ENCODE results near the gene ARHGAP24. TPM values are rescaled to one million over a fixed set of nuclear protein-coding genes. Genes with fewer than 3 reads are reported as not detected.
A peak's percentile ranks its signal among the peaks of the same experiment; 100 is the strongest.

Gene ARHGAP24
- total and polyA plus RNA-seq, 2 donors (not counting 1 experiment from before 2014, with no cell fraction given), result 15.9 to 40.5 TPM

DNA sequence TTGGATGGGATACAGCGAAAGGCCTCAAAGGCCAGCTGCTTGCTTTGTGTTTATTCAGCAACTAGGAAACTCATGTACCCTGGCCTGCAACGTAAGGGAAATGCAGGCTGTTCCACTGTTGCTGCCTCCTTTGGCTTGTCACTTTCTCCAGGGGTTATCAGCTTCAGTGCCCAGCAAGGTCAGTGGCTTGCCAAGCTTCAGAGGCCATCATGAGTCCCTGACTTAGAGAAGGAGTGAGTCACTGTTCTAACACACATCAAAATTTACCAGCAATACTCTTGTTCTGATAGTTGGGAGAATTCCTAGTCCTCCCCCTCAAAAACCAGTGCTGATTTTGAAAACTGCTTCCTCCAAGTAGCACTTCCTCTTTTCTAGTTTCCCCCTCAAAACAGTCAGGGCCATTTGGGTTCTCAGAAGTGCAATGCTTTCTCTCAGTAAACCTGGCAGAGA, 250.8 kb downstream of the ARHGAP24 start:
- no peak for TF ChIP-seq EZH2 (IDR thresholded peaks at IDR 0.05; ENCODE audit: low read length, missing control alignments)
- TF ChIP-seq CTCF (conservative IDR thresholded peaks at IDR 0.05 in 1 of 2, IDR thresholded peaks at IDR 0.05 in 1 of 2; ENCODE audit: low read depth in 1 of 2, low read length in 2 of 2), result no peak
- Histone ChIP-seq H3K9me3 (ENCODE audit: control insufficient read depth, insufficient read depth, low read depth, low read length) (no peaks in the 10 kb centered on the region), H3K4me2 (ENCODE audit: extremely low read depth, insufficient read depth, low read length) (no peak overlapping the region), H3K79me2 (ENCODE audit: control insufficient read depth, insufficient read depth, low read length) (no peaks in the 10 kb centered on the region), H3K27me3 (ENCODE audit: control insufficient read depth, insufficient read depth, low read length) (no peaks in the 10 kb centered on the region), H3K27ac (ENCODE audit: insufficient read depth, low read length) (no peak overlapping the region), H2AFZ (ENCODE audit: low read length) (peak overlapping the region; percentile 33), H4K20me1 (ENCODE audit: control insufficient read depth, extremely low read depth, insufficient read depth, low read length) (no peaks in the 10 kb centered on the region), H3K36me3 (ENCODE audit: control insufficient read depth, insufficient read depth, low read length) (no peaks in the 10 kb centered on the region), H3K4me1 (ENCODE audit: control insufficient read depth, extremely low read depth, insufficient read depth, low read length) (no peaks in the 10 kb centered on the region), H3K4me3 (replicated peaks in 1 of 4; ENCODE audit: control extremely low read depth in 1 of 4, insufficient read depth in 1 of 4, low read depth in 3 of 4, low read length in 4 of 4) (no peak overlapping the region), H3K9ac (ENCODE audit: insufficient read depth, low read length) (no peak overlapping the region)
- DNase-seq (ENCODE audit: low read depth in 2 of 2), result peak in 1 of 2 donors; percentile 21

DNA sequence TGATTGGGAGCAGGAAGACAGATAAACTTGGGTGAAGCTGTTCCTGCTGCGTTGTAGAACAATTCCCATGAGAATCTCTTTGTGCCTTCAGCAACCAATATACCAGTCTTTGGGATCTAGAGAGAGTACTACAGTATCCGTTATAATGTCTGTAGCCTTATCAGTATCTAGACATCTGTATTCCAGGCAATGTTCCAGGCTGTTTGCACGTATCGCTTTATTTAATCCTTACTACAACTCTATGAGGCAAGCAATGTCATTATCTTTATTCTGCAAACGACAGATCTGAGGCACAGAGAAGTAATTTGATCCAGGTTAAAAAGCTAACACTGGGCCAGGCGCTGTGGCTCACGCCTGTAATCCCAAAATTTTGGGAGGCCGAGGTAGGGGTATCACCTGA, 251.6 kb downstream of the ARHGAP24 start:
- Histone ChIP-seq H3K4me1 (ENCODE audit: control insufficient read depth, extremely low read depth, insufficient read depth, low read length) (no peaks in the 10 kb centered on the region), H3K9me3 (ENCODE audit: control insufficient read depth, insufficient read depth, low read depth, low read length) (no peaks in the 10 kb centered on the region)
- TF ChIP-seq EZH2 (IDR thresholded peaks at IDR 0.05; ENCODE audit: low read length, missing control alignments) (no peak), CTCF (conservative IDR thresholded peaks at IDR 0.05 in 1 of 2, IDR thresholded peaks at IDR 0.05 in 1 of 2; ENCODE audit: low read depth in 1 of 2, low read length in 2 of 2) (no peak)

DNA sequence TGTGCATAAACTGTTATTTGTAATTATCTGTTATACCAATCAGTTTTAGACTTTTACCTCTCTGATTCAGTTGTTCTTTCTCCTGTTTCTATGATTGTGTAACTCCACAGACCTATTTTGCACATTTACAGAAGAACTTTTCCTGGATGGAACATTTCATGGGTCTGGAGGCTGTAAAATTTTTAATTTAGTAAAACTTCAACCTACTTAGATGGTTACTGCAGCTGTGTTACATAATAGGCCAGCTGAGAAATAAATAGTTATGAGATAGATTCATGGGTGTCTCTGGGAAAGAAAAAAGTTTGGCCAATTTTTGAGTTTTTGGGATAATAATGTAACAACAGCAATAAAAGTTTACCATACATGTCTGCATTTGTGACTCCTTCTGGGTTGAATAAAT, 253.5 kb downstream of the ARHGAP24 start:
- H3K36me3 ChIP-seq (ENCODE audit: control insufficient read depth, insufficient read depth, low read length), result no peaks in the 10 kb centered on the region
- H3K4me3 ChIP-seq (replicated peaks in 1 of 4; ENCODE audit: control extremely low read depth in 1 of 4, insufficient read depth in 1 of 4, low read depth in 3 of 4, low read length in 4 of 4), result no peak overlapping the region

More for the DNA sequence above, 251.6 kb downstream of the ARHGAP24 start:
- no peaks in the 10 kb centered on the region for H3K27me3 ChIP-seq (ENCODE audit: control insufficient read depth, insufficient read depth, low read length)
- no peak for DNase-seq (ENCODE audit: low read depth in 2 of 2)
- no peak overlapping the region for H3K4me2 ChIP-seq (ENCODE audit: extremely low read depth, insufficient read depth, low read length)
- H3K36me3 ChIP-seq (ENCODE audit: control insufficient read depth, insufficient read depth, low read length), result no peaks in the 10 kb centered on the region
- H2AFZ ChIP-seq (ENCODE audit: low read length), result no peak overlapping the region
- H3K27ac ChIP-seq (ENCODE audit: insufficient read depth, low read length), result no peak overlapping the region
- no peaks in the 10 kb centered on the region for H3K79me2 ChIP-seq (ENCODE audit: control insufficient read depth, insufficient read depth, low read length)
- H3K9ac ChIP-seq (ENCODE audit: insufficient read depth, low read length), result no peak overlapping the region
- H4K20me1 ChIP-seq (ENCODE audit: control insufficient read depth, extremely low read depth, insufficient read depth, low read length), result no peaks in the 10 kb centered on the region
- no peak overlapping the region for H3K4me3 ChIP-seq (replicated peaks in 1 of 4; ENCODE audit: control extremely low read depth in 1 of 4, insufficient read depth in 1 of 4, low read depth in 3 of 4, low read length in 4 of 4)

More for the DNA sequence above, 253.5 kb downstream of the ARHGAP24 start:
- H4K20me1 ChIP-seq (ENCODE audit: control insufficient read depth, extremely low read depth, insufficient read depth, low read length), result no peaks in the 10 kb centered on the region
- H2AFZ ChIP-seq (ENCODE audit: low read length), result no peak overlapping the region
- no peak for DNase-seq (ENCODE audit: low read depth in 2 of 2)
- no peaks in the 10 kb centered on the region for H3K4me1 ChIP-seq (ENCODE audit: control insufficient read depth, extremely low read depth, insufficient read depth, low read length)
- H3K27ac ChIP-seq (ENCODE audit: insufficient read depth, low read length), result no peak overlapping the region
- H3K9me3 ChIP-seq (ENCODE audit: control insufficient read depth, insufficient read depth, low read depth, low read length), result no peaks in the 10 kb centered on the region
- H3K79me2 ChIP-seq (ENCODE audit: control insufficient read depth, insufficient read depth, low read length), result no peaks in the 10 kb centered on the region
- H3K27me3 ChIP-seq (ENCODE audit: control insufficient read depth, insufficient read depth, low read length), result no peaks in the 10 kb centered on the region
- H3K9ac ChIP-seq (ENCODE audit: insufficient read depth, low read length), result no peak overlapping the region
- TF ChIP-seq EZH2 (IDR thresholded peaks at IDR 0.05; ENCODE audit: low read length, missing control alignments) (no peak), CTCF (conservative IDR thresholded peaks at IDR 0.05 in 1 of 2, IDR thresholded peaks at IDR 0.05 in 1 of 2; ENCODE audit: low read depth in 1 of 2, low read length in 2 of 2) (no peak)
- no peak overlapping the region for H3K4me2 ChIP-seq (ENCODE audit: extremely low read depth, insufficient read depth, low read length)
